Endometrium (tissue), 2 donors: Measurements from ENCODE around the gene TBC1D2.
"Not testable (repeated sequence)": the region's sequence is repeated elsewhere in the genome, so short reads cannot be mapped to it uniquely, and the experiment has no call there.

ENCODE experiments used
- FAIRE-seq: peaks from 2 replicates; lab custom pipeline; 2012; peaks lifted over from hg19 to GRCh38; lab: Jason Lieb, UNC
- donor health status: control.
- donor health status: control.

The TBC1D2 gene

DNA sequence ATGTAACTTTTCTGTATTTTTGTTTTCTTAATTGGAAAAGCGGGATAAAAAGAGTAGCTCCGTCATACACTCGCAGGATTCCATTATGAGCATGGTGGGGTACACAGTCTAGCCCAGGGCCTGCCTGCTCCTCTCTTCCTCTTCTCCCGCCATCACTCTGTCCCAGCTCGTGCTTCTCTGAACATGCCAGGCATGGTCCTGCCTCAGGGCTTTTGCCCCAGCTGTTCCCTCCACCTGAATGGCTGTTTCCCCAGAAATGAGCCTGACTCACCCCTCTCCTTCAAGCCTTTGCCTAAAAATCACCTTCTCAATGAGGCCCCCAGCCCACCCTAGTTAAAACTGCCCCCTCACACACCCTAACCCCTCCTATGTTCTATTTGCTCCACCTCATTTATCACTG is 67.5 kb downstream of the TBC1D2 start:
- FAIRE-seq = no peak

DNA sequence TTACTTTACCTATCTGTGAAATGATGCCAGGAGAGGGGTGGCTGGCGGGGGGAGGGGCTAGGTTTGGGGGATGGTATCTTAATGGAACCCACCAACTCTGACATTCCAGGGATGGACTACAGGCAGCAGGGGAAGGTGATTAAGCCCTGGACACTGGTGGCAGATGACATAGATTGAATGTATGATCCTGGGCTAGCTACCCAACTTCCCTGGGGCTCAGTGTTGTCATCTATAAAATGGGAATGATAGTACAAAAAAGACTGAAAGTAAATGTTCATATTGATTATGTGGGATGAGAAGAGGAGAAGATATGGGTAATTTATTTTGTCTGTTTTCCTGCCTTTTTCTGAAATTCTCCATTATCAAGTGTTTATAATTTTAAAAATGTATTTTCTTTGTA is 69.2 kb downstream of the TBC1D2 start:
- no peak for FAIRE-seq

GRCh38 chr9:98185611-98186171 is 69.8 kb downstream of the TBC1D2 start:
- FAIRE-seq = no peak

DNA sequence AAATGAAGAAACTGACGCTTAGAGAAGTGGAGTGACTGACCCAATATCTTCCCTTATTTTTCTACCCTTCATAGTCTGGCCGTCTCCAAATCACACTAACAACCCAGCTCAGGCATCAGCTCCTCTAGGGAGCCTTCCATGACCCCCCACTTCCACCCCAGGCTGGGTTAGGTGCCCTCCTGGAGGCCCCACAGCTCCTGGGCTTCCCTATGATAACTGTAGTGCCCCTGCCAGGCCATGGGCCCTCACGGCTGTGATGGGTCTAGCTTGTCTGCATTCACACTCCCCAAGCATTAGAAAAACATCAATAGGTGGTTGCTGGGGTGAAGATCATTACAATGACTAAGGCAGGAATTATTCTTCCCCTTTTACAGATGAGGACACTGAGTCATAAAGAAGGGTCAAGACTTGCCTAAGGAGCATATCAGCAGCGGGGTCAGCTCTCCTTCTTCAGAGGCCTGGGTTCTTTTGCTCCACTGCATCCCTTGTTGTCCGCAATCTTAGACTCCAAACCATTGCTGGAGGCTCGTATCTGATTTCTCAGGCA is 70.4 kb downstream of the TBC1D2 start:
- FAIRE-seq = no peak

GRCh38 chr9:98184326-98184725 is 71.1 kb downstream of the TBC1D2 start:
- FAIRE-seq = no peak

DNA sequence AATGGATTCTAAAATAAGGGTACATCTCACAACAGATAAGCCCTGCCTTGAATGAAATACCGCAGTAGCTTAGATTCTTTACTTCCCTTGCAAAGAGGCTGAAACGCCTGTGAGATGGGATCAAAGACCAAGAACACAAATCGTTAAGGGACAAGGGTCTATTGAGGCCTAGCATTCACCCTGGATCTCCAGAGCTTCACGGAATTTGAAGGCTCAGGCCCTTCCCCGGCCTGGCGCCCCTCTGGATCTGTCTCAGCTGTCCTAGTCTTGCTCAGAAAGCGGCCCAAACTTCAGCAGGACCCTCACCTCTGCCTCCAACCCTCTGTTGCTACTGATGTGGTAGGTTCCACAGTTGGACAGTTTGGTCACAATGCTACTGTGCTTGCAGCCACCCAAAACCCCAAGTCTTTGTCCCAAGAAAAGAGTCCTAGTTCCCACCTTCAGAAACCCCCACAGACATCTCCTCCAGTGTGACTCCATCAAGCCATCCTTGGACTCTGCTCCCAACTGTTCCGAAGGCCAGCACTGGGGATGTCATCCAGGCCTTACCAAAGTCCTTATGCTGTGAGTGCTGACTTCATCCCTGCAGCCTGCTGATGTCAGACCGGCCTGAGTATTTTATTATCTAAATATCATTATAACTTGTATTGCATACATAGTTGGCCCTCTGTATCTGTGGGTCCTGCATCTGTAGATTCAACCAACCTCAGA is 72.4 kb downstream of the TBC1D2 start:
- FAIRE-seq = no peak

- no peak for FAIRE-seq
Observed at GRCh38 chr9:98182069-98182820, 73.2 kb downstream of the TBC1D2 start.

GRCh38 chr9:98181746-98182068 is 73.7 kb downstream of the TBC1D2 start:
- FAIRE-seq = no peak

- no peak for FAIRE-seq
Observed at GRCh38 chr9:98180996-98181395, 74.5 kb downstream of the TBC1D2 start.

- no peak for FAIRE-seq
Observed at GRCh38 chr9:98178874-98179850, 76.3 kb downstream of the TBC1D2 start.

GRCh38 chr9:98176391-98177259 is 78.8 kb downstream of the TBC1D2 start:
- FAIRE-seq = no peak

DNA sequence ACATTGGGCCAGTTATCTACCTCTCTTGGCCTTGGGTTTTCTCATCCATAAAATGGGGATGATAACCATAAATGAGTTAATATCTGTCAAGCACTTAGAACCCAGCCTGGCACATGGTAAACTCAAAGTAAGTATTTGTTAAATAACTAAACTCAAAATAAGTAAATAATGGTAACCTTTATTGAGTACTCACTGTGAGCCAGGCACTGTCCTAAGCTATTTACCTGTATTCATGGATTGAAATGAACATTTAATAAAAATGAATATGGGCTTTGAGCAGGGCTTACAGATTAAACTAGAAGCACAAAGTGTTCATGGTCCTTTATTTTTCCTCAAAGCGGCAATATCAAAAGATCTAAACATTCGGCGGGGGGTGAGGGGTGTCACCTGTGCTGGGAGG is 79.7 kb downstream of the TBC1D2 start:
- no peak for FAIRE-seq

DNA sequence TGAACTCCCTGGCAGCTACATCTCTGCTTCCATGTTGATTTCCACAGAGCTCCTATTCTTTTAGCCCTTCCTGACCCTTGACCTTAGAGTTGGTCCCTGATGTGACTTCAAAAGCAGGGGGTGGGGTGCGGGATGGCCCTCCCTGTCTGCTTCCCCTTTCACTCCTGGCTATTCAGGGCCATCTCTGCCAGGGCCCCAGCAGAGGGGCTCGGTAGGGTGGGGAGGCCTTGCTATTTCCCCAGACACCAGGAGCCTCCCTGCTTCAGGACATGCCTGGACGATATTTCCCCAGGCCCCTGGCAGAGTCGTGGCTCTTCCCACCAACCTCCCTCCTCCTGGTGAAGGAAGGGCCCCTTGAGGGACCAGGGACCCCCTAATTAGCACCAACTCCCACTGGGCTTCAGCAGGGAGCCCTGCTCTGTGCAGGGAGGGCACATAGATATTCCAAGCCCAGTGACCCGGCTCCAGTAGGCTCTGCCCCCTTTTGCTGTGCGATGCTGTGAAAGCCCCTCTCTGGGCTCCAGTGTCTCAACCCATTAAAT is 80.3 kb downstream of the TBC1D2 start:
- FAIRE-seq = no peak

GRCh38 chr9:98174502-98174918 is 80.9 kb downstream of the TBC1D2 start:
- not testable (repeated sequence) for FAIRE-seq

- no peak for FAIRE-seq
Observed at GRCh38 chr9:98173181-98173580, 82.3 kb downstream of the TBC1D2 start.

- FAIRE-seq = no peak
Observed at GRCh38 chr9:98172604-98173003, 82.8 kb downstream of the TBC1D2 start.

DNA sequence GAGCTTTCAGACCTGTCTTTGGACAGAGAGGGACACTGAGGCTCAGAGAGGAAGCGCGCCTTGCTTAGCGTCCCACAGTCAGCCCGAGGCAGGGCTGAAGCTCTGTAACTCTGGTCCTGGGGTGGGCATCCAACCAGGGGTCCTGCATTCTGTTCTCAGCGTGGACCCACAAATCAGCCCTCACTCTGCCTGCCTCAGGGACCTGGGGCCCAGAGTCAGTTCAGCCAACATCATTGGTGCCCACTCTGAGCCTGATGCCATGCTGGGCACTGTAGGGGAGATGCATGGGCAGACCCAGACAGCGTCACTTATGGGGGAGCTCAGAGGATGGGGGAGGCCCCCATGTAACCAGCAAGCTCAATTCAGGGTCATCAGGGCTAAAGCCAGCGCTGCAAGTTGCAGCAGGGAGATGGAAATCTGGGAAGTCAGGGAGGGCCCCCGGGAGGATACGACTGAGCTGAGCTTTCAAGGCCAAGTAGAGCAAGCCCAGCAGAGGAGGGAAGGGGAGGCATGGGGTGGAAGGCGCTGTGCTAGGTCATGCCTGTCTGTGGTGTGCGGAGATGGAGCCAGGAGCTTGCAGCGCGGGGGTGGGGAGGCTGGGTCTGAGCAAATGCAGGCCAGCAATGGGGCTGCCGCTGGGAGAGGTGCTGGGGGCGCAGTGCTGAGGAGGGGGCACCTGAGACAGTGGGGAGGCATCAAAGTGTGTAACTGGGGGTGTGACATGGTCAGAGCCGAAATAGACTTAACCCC is 84.1 kb downstream of the TBC1D2 start:
- no peak for FAIRE-seq

- no peak for FAIRE-seq
Observed at GRCh38 chr9:98168941-98169488, 86.4 kb downstream of the TBC1D2 start.

- no peak for FAIRE-seq
Observed at GRCh38 chr9:98168153-98168780, 87.2 kb downstream of the TBC1D2 start.
